Measurements from ENCODE around the gene RFTN1. TPM values are rescaled to one million over a fixed set of nuclear protein-coding genes. Genes with fewer than 3 reads are reported as not detected.

RFTN1 gene
- total and polyA plus RNA-seq, 10 of the 15 experiments (the other 5 are each of a cell fraction or from before 2014, with no cell fraction given) = 20.6 to 213 (median 147) TPM

GRCh38 chr3:16516695-16517481 is 3.4 kb upstream of the RFTN1 start (continued):
- TF ChIP-seq CHD2 (IDR thresholded peaks at IDR 0.05; ENCODE audit: borderline replicate concordance, low read depth, low read length) = peak; percentile 87
- no peak for TF ChIP-seq RB1 (IDR thresholded peaks at IDR 0.05; ENCODE audit: borderline replicate concordance)
- TF ChIP-seq PAX5 (IDR thresholded peaks at IDR 0.05; ENCODE audit: borderline replicate concordance, low read depth, low read length) = peak; percentile 67; the same call in 1 of the 2 replicates
- no peak for TF ChIP-seq E2F8 (IDR thresholded peaks at IDR 0.05; ENCODE audit: low read depth, partially characterized antibody)
- TF ChIP-seq DPF2 (IDR thresholded peaks at IDR 0.05) = peak; percentile 79
- TF ChIP-seq POLR2AphosphoS2 (IDR thresholded peaks at IDR 0.05; ENCODE audit: low read depth, low read length) = 0 out of 2 replicates have a peak, but pooled peaks have one; percentile 6
- TF ChIP-seq RCOR1 (conservative IDR thresholded peaks at IDR 0.05; ENCODE audit: low read depth, low read length) = no peak
- TF ChIP-seq ZNF592 (IDR thresholded peaks at IDR 0.05) = no peak
- TF ChIP-seq BHLHE40 (IDR thresholded peaks at IDR 0.05; ENCODE audit: borderline replicate concordance in 1 of 2, low read depth in 2 of 2, low read length in 1 of 2) = peak; percentile 38 to 78; a peak in 3 of 4 replicates
- peak; percentile 99 for TF ChIP-seq POU2F2 (IDR thresholded peaks at IDR 0.05; ENCODE audit: borderline replicate concordance, low read depth, low read length)
- no peak for TF ChIP-seq HCFC1 (IDR thresholded peaks at IDR 0.05; ENCODE audit: low read length)
- TF ChIP-seq GABPA (IDR thresholded peaks at IDR 0.05; ENCODE audit: low read depth) = no peak
- no peak for TF ChIP-seq MEF2B (IDR thresholded peaks at IDR 0.05; ENCODE audit: partially characterized antibody, poor library complexity, severe bottlenecking)
- no peak for TF ChIP-seq REST (IDR thresholded peaks at IDR 0.05; ENCODE audit: low read depth, low read length)
- TF ChIP-seq PBX3 (IDR thresholded peaks at IDR 0.05; ENCODE audit: insufficient replicate concordance, low read depth, low read length) = no peak
- TF ChIP-seq SMAD1 (IDR thresholded peaks at IDR 0.05; ENCODE audit: low read depth, partially characterized antibody) = no peak
- TF ChIP-seq HDAC6 (IDR thresholded peaks at IDR 0.05; ENCODE audit: unreplicated experiment) = no peak
